Lower leg skin (tissue), 3 donors: ENCODE results near the gene RAB30.

Experiments used
- CTCF ChIP-seq, 3 donors: fragments of 450-650 bp; IDR thresholded peaks; one replicate each; pipeline ENCODE4 v1.5.1; 2016; ENCODE audit warnings: antibody characterized with exemption in 3 of 3, mild to moderate bottlenecking in 3 of 3, moderate library complexity in 2 of 3
- POLR2A ChIP-seq, 2 donors: fragments of 450-650 bp; IDR thresholded peaks; one replicate each; pipeline ENCODE4 v1.6.1; 2016 to 2017; ENCODE audit warnings: antibody characterized with exemption in 2 of 2, mild to moderate bottlenecking in 1 of 2, moderate library complexity in 1 of 2

GRCh38 chr11:83031127-83031526, 40.6 kb downstream of the RAB30 start:
- no peak for TF ChIP-seq CTCF (IDR thresholded peaks at IDR 0.05)
- TF ChIP-seq POLR2A (IDR thresholded peaks at IDR 0.05), result no peak
